GM12878 (cell line): ENCODE measurements around the gene PRKG1. TPM values are rescaled to one million over a fixed set of nuclear protein-coding genes. Genes with fewer than 3 reads are reported as not detected.

ENCODE experiments used
- ATAC-seq: fragments of 200-7000 bp; cut with Tn5 transposase; 3 replicates; pipeline ENCODE4 v1.9.1; 2020; ENCODE audit warnings: mild to moderate bottlenecking, moderate library complexity
- BruUV-seq: library from RNA; stranded (reverse); fragments of 400-500 nt; replicated peaks from 2 replicates; lab custom pipeline; 2021; lab: Mats Ljungman, UMichigan
- CTCF ChIA-PET: fragments of 300-600 bp; sonication (Branson Sonifier 250); formaldehyde crosslinking; extraction: SDS; loops from one replicate; lab custom pipeline; 2021; ENCODE audit warnings: inconsistent platforms; lab: Yijun Ruan, JAX
- POLR2A ChIA-PET: fragments of 350-600 bp; formaldehyde crosslinking; extraction: SDS; loops from one replicate; lab custom pipeline; 2021; ENCODE audit warnings: inconsistent platforms; lab: Charles Lee
- RAD21 ChIA-PET: fragments of 300-600 bp; sonication (Branson Sonifier 250); formaldehyde crosslinking; loops from one replicate; lab custom pipeline; 2023; ENCODE audit warnings: antibody characterized with exemption; ENCODE audit not compliant: unreplicated experiment; lab: Charles Lee
- SMC1A ChIA-PET: fragments of 300-600 bp; sonication (Branson Sonifier 250); formaldehyde crosslinking; loops from one replicate; lab custom pipeline; 2023; ENCODE audit not compliant: unreplicated experiment, uncharacterized antibody; lab: Charles Lee
- DNase-seq: peaks from one replicate; pipeline ENCODE4 v3.0.0-alpha.2; 2011; ENCODE audit warnings: low read depth, low spot score
- FAIRE-seq: peaks from 3 replicates; lab custom pipeline; 2011; peaks lifted over from hg19 to GRCh38; lab: Jason Lieb, UNC
- H2AFZ ChIP-seq: 2 replicates; pipeline ENCODE4 v1.6.0; 2011; ENCODE audit warnings: low read depth, low read length, control low read depth; ENCODE audit not compliant: control insufficient read depth
- H3K27ac ChIP-seq: 2 replicates; pipeline ENCODE4 v1.5.1; 2011; ENCODE audit warnings: control low read depth; ENCODE audit not compliant: control insufficient read depth, insufficient read depth
- H3K27me3 ChIP-seq, 2 experiments: replicated peaks in 1 of 2; 2 replicates each; pipeline versions ENCODE4 v1.6.0 to v1.6.1; 2011; ENCODE audit warnings: low read length in 1 of 2; ENCODE audit not compliant: control insufficient read depth in 2 of 2, insufficient read depth in 2 of 2
- H3K36me3 ChIP-seq, 2 experiments: 2 replicates each; pipeline ENCODE4 v1.5.1; 2011; ENCODE audit warnings: low read length in 1 of 2; ENCODE audit not compliant: control insufficient read depth in 2 of 2, insufficient read depth in 2 of 2
- H3K4me1 ChIP-seq: 2 replicates; pipeline ENCODE4 v1.6.1; 2011; ENCODE audit warnings: mild to moderate bottlenecking, low read length, moderate library complexity, mixed read lengths; ENCODE audit not compliant: control insufficient read depth, insufficient read depth
- H3K4me2 ChIP-seq: 2 replicates; pipeline ENCODE4 v1.6.0; 2011; ENCODE audit warnings: control low read depth; ENCODE audit not compliant: control insufficient read depth, insufficient read depth
- H3K4me3 ChIP-seq: fragments of 200-600 bp; sonication (generic); 2 replicates; pipeline ENCODE4 v1.5.1; 2016
- H3K79me2 ChIP-seq: 2 replicates; pipeline ENCODE4 v1.6.0; 2011; ENCODE audit warnings: low read length; ENCODE audit not compliant: control insufficient read depth, insufficient read depth
- H3K9ac ChIP-seq: 2 replicates; pipeline ENCODE4 v1.8.0; 2011; ENCODE audit warnings: low read length, control low read depth, mixed read lengths; ENCODE audit not compliant: control insufficient read depth, insufficient read depth
- H3K9me3 ChIP-seq: replicated peaks from 3 replicates; pipeline ENCODE4 v1.5.1; 2011; ENCODE audit warnings: mild to moderate bottlenecking, low read length; ENCODE audit not compliant: control insufficient read depth, insufficient read depth
- H4K20me1 ChIP-seq: 2 replicates; pipeline ENCODE4 v1.6.0; 2011; ENCODE audit not compliant: control insufficient read depth, insufficient read depth
- CBX5 ChIP-seq: sonication (generic); IDR thresholded peaks from 2 replicates; pipeline ENCODE4 v1.6.1; 2016; ENCODE audit warnings: low read depth, moderate library complexity, mild to moderate bottlenecking, inconsistent platforms
- CREB1 ChIP-seq: IDR thresholded peaks from 2 replicates; pipeline ENCODE4 v1.6.1; 2012; ENCODE audit warnings: low read depth, mild to moderate bottlenecking, inconsistent platforms
- JUNB ChIP-seq: IDR thresholded peaks from 2 replicates; pipeline ENCODE4 v1.6.1; 2016; ENCODE audit warnings: antibody characterized with exemption, mild to moderate bottlenecking
- JUND ChIP-seq: IDR thresholded peaks from 2 replicates; pipeline ENCODE4 v1.6.1; 2012; ENCODE audit warnings: low read depth, mild to moderate bottlenecking, low read length, improper control_type of control experiment, moderate library complexity
- KLF5 ChIP-seq: fragments of 450-650 bp; IDR thresholded peaks from 2 replicates; pipeline ENCODE4 v1.6.1; 2014; ENCODE audit warnings: mild to moderate bottlenecking; ENCODE audit not compliant: partially characterized antibody
- LARP7 ChIP-seq: fragments of 450-650 bp; IDR thresholded peaks from 2 replicates; pipeline ENCODE4 v1.6.1; 2017; ENCODE audit warnings: mild to moderate bottlenecking
- NFXL1 ChIP-seq: fragments of 450-650 bp; IDR thresholded peaks from 2 replicates; pipeline ENCODE4 v1.6.1; 2017; ENCODE audit warnings: antibody characterized with exemption, mild to moderate bottlenecking, borderline replicate concordance
- POLR2AphosphoS5 ChIP-seq: IDR thresholded peaks from 2 replicates; pipeline ENCODE4 v1.6.1; 2011; ENCODE audit warnings: mild to moderate bottlenecking, low read length, inconsistent platforms
- TARDBP ChIP-seq: IDR thresholded peaks from 2 replicates; pipeline ENCODE4 v1.6.1; 2016; ENCODE audit warnings: borderline replicate concordance
- ZNF24 ChIP-seq: fragments of 450-650 bp; IDR thresholded peaks from 2 replicates; pipeline ENCODE4 v1.6.1; 2017; ENCODE audit warnings: antibody characterized with exemption, mild to moderate bottlenecking
- ZNF274 ChIP-seq: IDR thresholded peaks from one replicate; pipeline ENCODE4 v1.8.0; 2011; ENCODE audit not compliant: insufficient read length, insufficient read depth
- whole genome bisulfite sequencing: methylation state at CpG from one replicate; pipeline ENCODE4 v1.1.6; 2016; ENCODE audit warnings: low lambda C conversion rate; ENCODE audit not compliant: insufficient replicate concordance, insufficient coverage; ENCODE audit errors: missing lambda C conversion rate; 5-methylcytosine and 5-hydroxymethylcytosine counted together
- in situ Hi-C: fragments of 300-500 bp; cut with MboI; formaldehyde crosslinking; loops from 9 replicates; pipeline ENCODE4 v1.14.3; 2018; ENCODE audit warnings: mixed read lengths
- intact Hi-C: fragments of 100-400 bp; cut with micrococcal nuclease; formaldehyde crosslinking; loops from one replicate; pipeline ENCODE4 v1.14.2; 2022; ENCODE audit not compliant: unreplicated experiment
- polyA plus RNA-seq, 11 experiments: library from polyadenylated mRNA; depleted of rRNA in 4 of 11; unstranded in 6 of 11; stranded (reverse) in 5 of 11; fragments of >200 nt; fragmentation: Nextera tagmentation in 4 of 11; fragmentation: Illumina TruSeq in 1 of 11; extraction: Ambion mirVana in 4 of 11; extraction: Trizol in 1 of 11; gene quantifications; 1 replicate in 1 of 11; 2 replicates in 10 of 11; pipeline versions ENCODE4 v1.2.1 to v1.2.3, GENCODE V29; 2011 to 2016; ENCODE audit warnings: inconsistent platforms in 2 of 11, missing spikeins in 2 of 11, low read depth in 1 of 11
- total RNA-seq, 4 experiments: library from RNA; depleted of rRNA in 3 of 4; stranded (reverse); fragments of >200 nt in 3 of 4; fragmentation: Illumina TruSeq in 1 of 4; extraction: Trizol in 1 of 4; gene quantifications; 2 replicates each; pipeline versions ENCODE4 v1.2.1 to v1.2.3, GENCODE V29; 2013 to 2021
- TF ChIP-seq, protein P1 (sequence below): IDR thresholded peaks from 2 replicates; pipeline ENCODE4 v1.6.1; 2012; ENCODE audit warnings: low read length, inconsistent platforms
- TF ChIP-seq, protein P2 (sequence below): fragments of 450-650 bp; formaldehyde crosslinking; IDR thresholded peaks from 2 replicates; pipeline ENCODE4 v1.4.0; 2022; ENCODE audit warnings: mild to moderate bottlenecking, moderate library complexity
- TF ChIP-seq, protein P3 (sequence below): IDR thresholded peaks from 2 replicates; pipeline ENCODE4 v1.6.1; 2012; ENCODE audit warnings: improper control_type of control experiment, low read depth, low read length; ENCODE audit not compliant: insufficient replicate concordance

The PRKG1 gene
- total and polyA plus RNA-seq, 10 of the 15 experiments (the other 5 are each of a cell fraction or from before 2014, with no cell fraction given) = 0.04 to 0.05 TPM; not detected in 8

DNA sequence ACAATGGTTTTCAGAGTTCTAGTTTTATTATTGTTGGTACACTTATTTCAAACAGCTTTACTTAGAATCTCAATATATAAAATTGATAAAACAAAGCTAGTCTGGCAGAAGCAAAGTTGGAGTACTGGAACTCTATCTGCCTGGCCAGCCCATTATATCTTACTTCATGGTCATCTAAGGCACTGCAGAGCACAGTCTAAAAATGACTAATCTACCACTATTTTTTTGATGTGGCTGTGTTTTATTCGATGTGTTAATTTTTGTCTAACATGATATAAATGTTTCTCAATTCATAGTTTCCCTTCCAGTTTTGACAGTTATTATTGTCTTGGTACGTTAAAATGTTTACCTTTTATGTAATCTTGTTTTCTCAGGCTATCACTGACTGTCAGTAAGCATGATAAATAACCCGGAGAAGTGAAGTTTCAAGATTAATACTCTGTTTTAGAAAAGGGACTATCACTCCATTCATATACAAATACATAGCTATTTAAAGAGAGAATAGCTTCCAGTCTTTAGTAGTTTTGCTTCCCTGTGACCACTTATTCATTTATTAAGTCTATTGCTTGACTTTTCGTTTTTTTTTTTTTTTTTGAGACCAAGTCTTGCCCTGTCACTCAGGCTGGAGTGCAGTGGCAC is 685.7 kb downstream of the PRKG1 start:
- Histone ChIP-seq H3K9ac (no peak overlapping the region), H3K27ac (no peak overlapping the region), H3K36me3 (no peaks in the 10 kb centered on the region), H4K20me1 (no peaks in the 10 kb centered on the region), H3K4me1 (no peaks in the 10 kb centered on the region), H3K27me3 (no peaks in the 10 kb centered on the region), H3K79me2 (no peaks in the 10 kb centered on the region), H3K9me3 (no peaks in the 10 kb centered on the region), H3K4me2 (no peak overlapping the region), H2AFZ (no peak overlapping the region), H3K4me3 (no peak overlapping the region)
- 0% methylated on average over 4 of the region's 4 CpGs for WGBS
- RAD21 ChIA-PET = interaction anchor here (0.7 to 1.5 kb wide), 4 partner anchors 17 to 62 kb away, joined by 3 to 7 read pairs (median 4); no protein-coding TSS in a partner anchor
- intact Hi-C loops = no loop called here
- ATAC-seq = peak; percentile 74
- in situ Hi-C loops = no loop called here
- SMC1A ChIA-PET = interaction anchor here (0.6 to 1.5 kb wide), 11 partner anchors 10 to 121 kb away, joined by 3 to 6 read pairs (median 3); no protein-coding TSS in a partner anchor
- CTCF ChIA-PET = interaction anchor here (0.8 to 1.4 kb wide), 2 partner anchors 8 to 14 kb away, joined by 5 to 6 read pairs; no protein-coding TSS in a partner anchor
- no peak for DNase-seq
- BruUV-seq = no TSS peak
- POLR2A ChIA-PET = interaction anchor here (1.2 kb wide), 1 partner anchor 33 kb away, joined by 3 read pairs; no protein-coding TSS in a partner anchor
- FAIRE-seq = no peak
- TF ChIP-seq KLF5 (no peak), CBX5 (no peak), ZNF24 (no peak), LARP7 (no peak), NFXL1 (no peak), JUND (no peak), ZNF274 (no peak), TARDBP (no peak), JUNB (peak; percentile 19; the same call in 1 of the 2 replicates), CREB1 (no peak), POLR2AphosphoS5 (no peak)
- TF ChIP-seq, protein P1, sequence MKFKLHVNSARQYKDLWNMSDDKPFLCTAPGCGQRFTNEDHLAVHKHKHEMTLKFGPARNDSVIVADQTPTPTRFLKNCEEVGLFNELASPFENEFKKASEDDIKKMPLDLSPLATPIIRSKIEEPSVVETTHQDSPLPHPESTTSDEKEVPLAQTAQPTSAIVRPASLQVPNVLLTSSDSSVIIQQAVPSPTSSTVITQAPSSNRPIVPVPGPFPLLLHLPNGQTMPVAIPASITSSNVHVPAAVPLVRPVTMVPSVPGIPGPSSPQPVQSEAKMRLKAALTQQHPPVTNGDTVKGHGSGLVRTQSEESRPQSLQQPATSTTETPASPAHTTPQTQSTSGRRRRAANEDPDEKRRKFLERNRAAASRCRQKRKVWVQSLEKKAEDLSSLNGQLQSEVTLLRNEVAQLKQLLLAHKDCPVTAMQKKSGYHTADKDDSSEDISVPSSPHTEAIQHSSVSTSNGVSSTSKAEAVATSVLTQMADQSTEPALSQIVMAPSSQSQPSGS = 0 out of 2 replicates have a peak, but pooled peaks have one; percentile 22
- TF ChIP-seq, protein P2, sequence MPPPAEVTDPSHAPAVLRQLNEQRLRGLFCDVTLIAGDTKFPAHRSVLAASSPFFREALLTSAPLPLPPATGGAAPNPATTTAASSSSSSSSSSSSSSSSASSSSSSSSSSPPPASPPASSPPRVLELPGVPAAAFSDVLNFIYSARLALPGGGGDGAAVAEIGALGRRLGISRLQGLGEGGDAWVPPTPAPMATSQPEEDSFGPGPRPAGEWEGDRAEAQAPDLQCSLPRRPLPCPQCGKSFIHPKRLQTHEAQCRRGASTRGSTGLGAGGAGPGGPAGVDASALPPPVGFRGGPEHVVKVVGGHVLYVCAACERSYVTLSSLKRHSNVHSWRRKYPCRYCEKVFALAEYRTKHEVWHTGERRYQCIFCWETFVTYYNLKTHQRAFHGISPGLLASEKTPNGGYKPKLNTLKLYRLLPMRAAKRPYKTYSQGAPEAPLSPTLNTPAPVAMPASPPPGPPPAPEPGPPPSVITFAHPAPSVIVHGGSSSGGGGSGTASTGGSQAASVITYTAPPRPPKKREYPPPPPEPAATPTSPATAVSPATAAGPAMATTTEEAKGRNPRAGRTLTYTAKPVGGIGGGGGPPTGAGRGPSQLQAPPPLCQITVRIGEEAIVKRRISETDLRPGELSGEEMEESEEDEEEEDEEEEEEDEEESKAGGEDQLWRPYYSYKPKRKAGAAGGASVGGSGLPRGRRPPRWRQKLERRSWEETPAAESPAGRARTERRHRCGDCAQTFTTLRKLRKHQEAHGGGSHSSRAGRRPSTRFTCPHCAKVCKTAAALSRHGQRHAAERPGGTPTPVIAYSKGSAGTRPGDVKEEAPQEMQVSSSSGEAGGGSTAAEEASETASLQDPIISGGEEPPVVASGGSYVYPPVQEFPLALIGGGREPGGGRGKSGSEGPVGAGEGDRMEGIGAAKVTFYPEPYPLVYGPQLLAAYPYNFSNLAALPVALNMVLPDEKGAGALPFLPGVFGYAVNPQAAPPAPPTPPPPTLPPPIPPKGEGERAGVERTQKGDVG = no peak
- TF ChIP-seq, protein P3, sequence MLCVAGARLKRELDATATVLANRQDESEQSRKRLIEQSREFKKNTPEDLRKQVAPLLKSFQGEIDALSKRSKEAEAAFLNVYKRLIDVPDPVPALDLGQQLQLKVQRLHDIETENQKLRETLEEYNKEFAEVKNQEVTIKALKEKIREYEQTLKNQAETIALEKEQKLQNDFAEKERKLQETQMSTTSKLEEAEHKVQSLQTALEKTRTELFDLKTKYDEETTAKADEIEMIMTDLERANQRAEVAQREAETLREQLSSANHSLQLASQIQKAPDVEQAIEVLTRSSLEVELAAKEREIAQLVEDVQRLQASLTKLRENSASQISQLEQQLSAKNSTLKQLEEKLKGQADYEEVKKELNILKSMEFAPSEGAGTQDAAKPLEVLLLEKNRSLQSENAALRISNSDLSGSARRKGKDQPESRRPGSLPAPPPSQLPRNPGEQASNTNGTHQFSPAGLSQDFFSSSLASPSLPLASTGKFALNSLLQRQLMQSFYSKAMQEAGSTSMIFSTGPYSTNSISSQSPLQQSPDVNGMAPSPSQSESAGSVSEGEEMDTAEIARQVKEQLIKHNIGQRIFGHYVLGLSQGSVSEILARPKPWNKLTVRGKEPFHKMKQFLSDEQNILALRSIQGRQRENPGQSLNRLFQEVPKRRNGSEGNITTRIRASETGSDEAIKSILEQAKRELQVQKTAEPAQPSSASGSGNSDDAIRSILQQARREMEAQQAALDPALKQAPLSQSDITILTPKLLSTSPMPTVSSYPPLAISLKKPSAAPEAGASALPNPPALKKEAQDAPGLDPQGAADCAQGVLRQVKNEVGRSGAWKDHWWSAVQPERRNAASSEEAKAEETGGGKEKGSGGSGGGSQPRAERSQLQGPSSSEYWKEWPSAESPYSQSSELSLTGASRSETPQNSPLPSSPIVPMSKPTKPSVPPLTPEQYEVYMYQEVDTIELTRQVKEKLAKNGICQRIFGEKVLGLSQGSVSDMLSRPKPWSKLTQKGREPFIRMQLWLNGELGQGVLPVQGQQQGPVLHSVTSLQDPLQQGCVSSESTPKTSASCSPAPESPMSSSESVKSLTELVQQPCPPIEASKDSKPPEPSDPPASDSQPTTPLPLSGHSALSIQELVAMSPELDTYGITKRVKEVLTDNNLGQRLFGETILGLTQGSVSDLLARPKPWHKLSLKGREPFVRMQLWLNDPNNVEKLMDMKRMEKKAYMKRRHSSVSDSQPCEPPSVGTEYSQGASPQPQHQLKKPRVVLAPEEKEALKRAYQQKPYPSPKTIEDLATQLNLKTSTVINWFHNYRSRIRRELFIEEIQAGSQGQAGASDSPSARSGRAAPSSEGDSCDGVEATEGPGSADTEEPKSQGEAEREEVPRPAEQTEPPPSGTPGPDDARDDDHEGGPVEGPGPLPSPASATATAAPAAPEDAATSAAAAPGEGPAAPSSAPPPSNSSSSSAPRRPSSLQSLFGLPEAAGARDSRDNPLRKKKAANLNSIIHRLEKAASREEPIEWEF = no peak
